A549 (cell line): ENCODE results near the gene SIDT1. TPM values are rescaled to one million over a fixed set of nuclear protein-coding genes. Genes with fewer than 3 reads are reported as not detected.

Experiments used
- ATAC-seq, 2 experiments: fragments of 200-7000 bp in 1 of 2; fragments of >200 bp in 1 of 2; cut with Nextera tagmentation in 1 of 2; cut with Tn5 transposase in 1 of 2; 3 replicates each; pipeline versions ENCODE4 v1.8.0 to v1.9.1; 2018 to 2020; ENCODE audit warnings: mild to moderate bottlenecking in 1 of 2, moderate library complexity in 1 of 2
- CTCF ChIA-PET: fragments of 300-600 bp; sonication (Branson Sonifier 250); formaldehyde crosslinking; extraction: SDS; loops from one replicate; lab custom pipeline; 2021; ENCODE audit warnings: antibody characterized with exemption, inconsistent platforms; lab: Yijun Ruan, JAX
- POLR2A ChIA-PET: fragments of 350-600 bp; formaldehyde crosslinking; extraction: SDS; loops from one replicate; lab custom pipeline; 2021; ENCODE audit warnings: antibody characterized with exemption, inconsistent platforms; lab: Yijun Ruan, JAX
- DNase-seq, 2 experiments: peaks; one replicate each; pipeline versions ENCODE4 v3.0.0 to v3.0.0-alpha.2; 2011 to 2016; ENCODE audit warnings: low read depth in 1 of 2, low spot score in 1 of 2
- FAIRE-seq: peaks from 2 replicates; lab custom pipeline; 2011; peaks lifted over from hg19 to GRCh38; lab: Jason Lieb, UNC
- H3K27ac ChIP-seq, 2 experiments: fragments of >200 bp; sonication (Bioruptor Twin); formaldehyde crosslinking; 3 replicates each; pipeline ENCODE4 v1.5.1; 2016 to 2017
- H3K4me1 ChIP-seq: fragments of >200 bp; sonication (Bioruptor Twin); formaldehyde crosslinking; 3 replicates; pipeline ENCODE4 v1.6.1; 2016
- H3K4me2 ChIP-seq: fragments of >200 bp; sonication (Bioruptor Twin); formaldehyde crosslinking; 3 replicates; pipeline ENCODE4 v1.6.1; 2016
- H3K4me3 ChIP-seq: fragments of >200 bp; sonication (Bioruptor Twin); formaldehyde crosslinking; 3 replicates; pipeline ENCODE4 v1.5.1; 2016
- H3K9me3 ChIP-seq: fragments of >200 bp; sonication (Bioruptor Twin); formaldehyde crosslinking; 3 replicates; pipeline ENCODE4 v1.6.1; 2016
- CBX2 ChIP-seq: fragments of 200-600 bp; sonication (generic); IDR thresholded peaks from 2 replicates; pipeline ENCODE4 v1.6.1; 2016; ENCODE audit warnings: low read depth, mild to moderate bottlenecking, borderline replicate concordance
- CHD4 ChIP-seq: fragments of 200-600 bp; sonication (generic); IDR thresholded peaks from 2 replicates; pipeline ENCODE4 v1.6.1; 2016; ENCODE audit warnings: antibody characterized with exemption, mild to moderate bottlenecking, borderline replicate concordance
- EHMT2 ChIP-seq: fragments of 200-600 bp; sonication (generic); IDR thresholded peaks from 2 replicates; pipeline ENCODE4 v1.6.1; 2016; ENCODE audit warnings: antibody characterized with exemption, low read depth, mild to moderate bottlenecking, moderate library complexity
- FOSB ChIP-seq: fragments of 250-450 bp; sonication (Bioruptor Pico); IDR thresholded peaks from 2 replicates; pipeline ENCODE4 v1.5.0; 2020; ENCODE audit warnings: mild to moderate bottlenecking, moderate library complexity
- GATA3 ChIP-seq: IDR thresholded peaks from 2 replicates; pipeline ENCODE4 v1.6.1; 2012; ENCODE audit warnings: borderline replicate concordance
- HEYL ChIP-seq: fragments of 250-450 bp; sonication (Bioruptor Pico); IDR thresholded peaks from 2 replicates; pipeline ENCODE4 v1.8.0; 2021; ENCODE audit warnings: mild to moderate bottlenecking, moderate library complexity
- HOXB13 ChIP-seq: fragments of 250-450 bp; sonication (Bioruptor Pico); IDR thresholded peaks from 2 replicates; pipeline ENCODE4 v1.5.0; 2020; ENCODE audit warnings: low read depth, mild to moderate bottlenecking, moderate library complexity
- POLR2A ChIP-seq: IDR thresholded peaks from 2 replicates; pipeline ENCODE4 v1.6.1; 2012; ENCODE audit warnings: mild to moderate bottlenecking, low read length
- RARB ChIP-seq: fragments of 250-450 bp; sonication (Bioruptor Pico); IDR thresholded peaks from 2 replicates; pipeline ENCODE4 v1.8.0; 2021; ENCODE audit warnings: mild to moderate bottlenecking, moderate library complexity
- RNF2 ChIP-seq: fragments of 200-600 bp; sonication (generic); IDR thresholded peaks from 2 replicates; pipeline ENCODE4 v1.6.1; 2016; ENCODE audit warnings: low read depth, mild to moderate bottlenecking, antibody characterized with exemption, moderate library complexity, borderline replicate concordance
- TP53 ChIP-seq: fragments of 250-450 bp; sonication (Bioruptor Pico); IDR thresholded peaks from 2 replicates; pipeline ENCODE4 v1.5.0; 2021; ENCODE audit warnings: mild to moderate bottlenecking, moderate library complexity
- ZC3H11A ChIP-seq: fragments of 450-650 bp; IDR thresholded peaks from 2 replicates; pipeline ENCODE4 v1.6.1; 2014; ENCODE audit warnings: antibody characterized with exemption, mild to moderate bottlenecking
- ZNF302 ChIP-seq: fragments of 250-450 bp; sonication (Bioruptor Pico); IDR thresholded peaks from 2 replicates; pipeline ENCODE4 v1.9.0; 2021; ENCODE audit warnings: inconsistent platforms, mild to moderate bottlenecking, moderate library complexity
- WGBS: methylation state at CpG from one replicate; pipeline ENCODE4 v1.1.6; 2017; ENCODE audit errors: missing lambda C conversion rate; 5-methylcytosine and 5-hydroxymethylcytosine counted together
- polyA plus RNA-seq, 4 experiments: library from polyadenylated mRNA; depleted of rRNA in 3 of 4; stranded (reverse); fragments of >200 nt; fragmentation: RNase III in 1 of 4; extraction: RNeasy Plus Mini Kit Qiagen cat#74134 plus additional on column Dnase treatment in 1 of 4; gene quantifications; 2 replicates in 3 of 4; 3 replicates in 1 of 4; pipeline ENCODE4 v1.2.3, GENCODE V29; 2011 to 2017
- TF ChIP-seq, protein P1 (sequence below): fragments of 250-450 bp; sonication (Bioruptor Pico); IDR thresholded peaks from 2 replicates; pipeline ENCODE4 v1.5.0; 2020; ENCODE audit warnings: low read depth, mild to moderate bottlenecking, moderate library complexity
- TF ChIP-seq, protein P2 (sequence below): fragments of 150-350 bp; IDR thresholded peaks from 2 replicates; pipeline ENCODE4 v1.6.1; 2014; ENCODE audit warnings: low read depth, mild to moderate bottlenecking, low read length
- TF ChIP-seq, protein P3 (sequence below): IDR thresholded peaks from 2 replicates; pipeline ENCODE4 v1.6.1; 2012; ENCODE audit warnings: low read depth, borderline replicate concordance
- TF ChIP-seq, protein P4 (sequence below): IDR thresholded peaks from 2 replicates; pipeline ENCODE4 v1.6.1; 2012

The SIDT1 gene
- polyA plus RNA-seq, 2 of the 4 experiments (the other 2 are of a cell fraction), result 0.43 to 7.5 TPM

DNA sequence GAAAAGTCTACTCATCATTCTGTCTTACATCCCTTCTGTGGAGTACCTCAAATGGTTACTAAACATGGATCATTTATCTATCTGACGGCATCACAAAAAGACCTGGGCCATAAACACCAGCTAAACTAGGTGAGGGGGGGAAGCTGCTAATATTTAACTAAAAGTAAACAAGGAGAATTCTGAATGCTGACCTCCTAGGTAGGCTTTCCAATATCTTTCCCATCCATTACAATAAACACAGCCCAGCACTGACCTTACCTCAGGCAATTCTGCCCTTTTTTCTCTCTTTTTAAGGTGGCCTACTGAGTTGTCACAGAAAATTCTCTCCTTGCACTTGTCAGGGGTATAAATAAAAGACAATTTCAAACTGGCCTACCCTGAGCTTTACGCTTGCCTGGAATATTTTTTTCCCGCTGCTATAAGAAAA is 131.0 kb downstream of the SIDT1 start:
- peaks cover 10% of the 10 kb centered on the region; the same call in 2 of the 3 replicates for H3K4me1 ChIP-seq
- no peaks in the 10 kb centered on the region for H3K9me3 ChIP-seq
- TF ChIP-seq FOSB (CRISPR knock-in tag) (no peak), POLR2A (no peak), ZNF302 (CRISPR knock-in tag) (no peak), RNF2 (no peak)
- TF ChIP-seq, protein P1, sequence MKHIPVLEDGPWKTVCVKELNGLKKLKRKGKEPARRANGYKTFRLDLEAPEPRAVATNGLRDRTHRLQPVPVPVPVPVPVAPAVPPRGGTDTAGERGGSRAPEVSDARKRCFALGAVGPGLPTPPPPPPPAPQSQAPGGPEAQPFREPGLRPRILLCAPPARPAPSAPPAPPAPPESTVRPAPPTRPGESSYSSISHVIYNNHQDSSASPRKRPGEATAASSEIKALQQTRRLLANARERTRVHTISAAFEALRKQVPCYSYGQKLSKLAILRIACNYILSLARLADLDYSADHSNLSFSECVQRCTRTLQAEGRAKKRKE (CRISPR knock-in tag), result no peak
- TF ChIP-seq, protein P2, sequence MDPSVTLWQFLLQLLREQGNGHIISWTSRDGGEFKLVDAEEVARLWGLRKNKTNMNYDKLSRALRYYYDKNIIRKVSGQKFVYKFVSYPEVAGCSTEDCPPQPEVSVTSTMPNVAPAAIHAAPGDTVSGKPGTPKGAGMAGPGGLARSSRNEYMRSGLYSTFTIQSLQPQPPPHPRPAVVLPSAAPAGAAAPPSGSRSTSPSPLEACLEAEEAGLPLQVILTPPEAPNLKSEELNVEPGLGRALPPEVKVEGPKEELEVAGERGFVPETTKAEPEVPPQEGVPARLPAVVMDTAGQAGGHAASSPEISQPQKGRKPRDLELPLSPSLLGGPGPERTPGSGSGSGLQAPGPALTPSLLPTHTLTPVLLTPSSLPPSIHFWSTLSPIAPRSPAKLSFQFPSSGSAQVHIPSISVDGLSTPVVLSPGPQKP, result no peak
- TF ChIP-seq, protein P3, sequence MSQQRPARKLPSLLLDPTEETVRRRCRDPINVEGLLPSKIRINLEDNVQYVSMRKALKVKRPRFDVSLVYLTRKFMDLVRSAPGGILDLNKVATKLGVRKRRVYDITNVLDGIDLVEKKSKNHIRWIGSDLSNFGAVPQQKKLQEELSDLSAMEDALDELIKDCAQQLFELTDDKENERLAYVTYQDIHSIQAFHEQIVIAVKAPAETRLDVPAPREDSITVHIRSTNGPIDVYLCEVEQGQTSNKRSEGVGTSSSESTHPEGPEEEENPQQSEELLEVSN, result no peak
- peak overlapping the region; percentile 46 for H3K4me2 ChIP-seq
- ChIA-PET POLR2A (no interaction called here), CTCF (interaction anchor here (0.8 kb wide), 1 partner anchor 11 kb away, joined by 3 read pairs; no protein-coding TSS in a partner anchor)
- H3K27ac ChIP-seq, result no peak overlapping the region
- ATAC-seq (no peak), DNase-seq (peak in 1 of 2 experiments; percentile 10), FAIRE-seq (no peak)
- WGBS, result 81% methylated on average over 3 of the region's 3 CpGs
- no peak overlapping the region for H3K4me3 ChIP-seq

DNA sequence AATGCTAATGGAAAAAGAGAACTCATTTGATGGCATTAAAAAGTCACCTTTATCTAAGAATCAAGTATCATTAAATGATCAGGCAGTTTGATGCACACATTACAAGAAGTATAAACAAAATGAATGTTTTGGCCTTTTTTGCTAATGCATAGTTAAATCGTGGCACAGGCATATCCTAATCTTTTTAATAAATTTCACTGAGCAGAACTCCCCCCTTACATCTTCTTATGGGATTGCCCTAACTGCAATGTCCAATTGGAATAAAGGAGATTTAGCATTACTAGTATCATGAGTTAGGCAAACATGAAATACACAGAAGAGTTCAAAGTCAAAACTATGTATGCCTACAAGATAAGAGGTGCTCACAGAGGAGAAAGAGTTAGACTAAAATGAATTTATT is 131.4 kb downstream of the SIDT1 start:
- no peak overlapping the region for H3K27ac ChIP-seq
- H3K4me3 ChIP-seq, result no peak overlapping the region
- ChIA-PET POLR2A (no interaction called here), CTCF (interaction anchor here (0.6 to 1.2 kb wide), 3 partner anchors 10 to 19 kb away, joined by 3 read pairs; no protein-coding TSS in a partner anchor)
- no peaks in the 10 kb centered on the region for H3K9me3 ChIP-seq
- peak overlapping the region; percentile 46 for H3K4me2 ChIP-seq
- FAIRE-seq (no peak), ATAC-seq (no peak)
- WGBS, result 31% methylated on average over 1 of the region's 1 CpG
- TF ChIP-seq HOXB13 (no peak), ZC3H11A (no peak), CHD4 (no peak), EHMT2 (no peak), RARB (CRISPR knock-in tag) (no peak), GATA3 (no peak), FOSB (CRISPR knock-in tag) (no peak), CBX2 (no peak), HEYL (CRISPR knock-in tag) (no peak)
- TF ChIP-seq, protein P4, sequence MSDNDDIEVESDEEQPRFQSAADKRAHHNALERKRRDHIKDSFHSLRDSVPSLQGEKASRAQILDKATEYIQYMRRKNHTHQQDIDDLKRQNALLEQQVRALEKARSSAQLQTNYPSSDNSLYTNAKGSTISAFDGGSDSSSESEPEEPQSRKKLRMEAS, result no peak
- TF ChIP-seq, all 56 proteins: peak for 0
- H3K4me1 ChIP-seq, result peaks cover 10% of the 10 kb centered on the region; the same call in 2 of the 3 replicates
- DNase-seq, result no peak

DNA sequence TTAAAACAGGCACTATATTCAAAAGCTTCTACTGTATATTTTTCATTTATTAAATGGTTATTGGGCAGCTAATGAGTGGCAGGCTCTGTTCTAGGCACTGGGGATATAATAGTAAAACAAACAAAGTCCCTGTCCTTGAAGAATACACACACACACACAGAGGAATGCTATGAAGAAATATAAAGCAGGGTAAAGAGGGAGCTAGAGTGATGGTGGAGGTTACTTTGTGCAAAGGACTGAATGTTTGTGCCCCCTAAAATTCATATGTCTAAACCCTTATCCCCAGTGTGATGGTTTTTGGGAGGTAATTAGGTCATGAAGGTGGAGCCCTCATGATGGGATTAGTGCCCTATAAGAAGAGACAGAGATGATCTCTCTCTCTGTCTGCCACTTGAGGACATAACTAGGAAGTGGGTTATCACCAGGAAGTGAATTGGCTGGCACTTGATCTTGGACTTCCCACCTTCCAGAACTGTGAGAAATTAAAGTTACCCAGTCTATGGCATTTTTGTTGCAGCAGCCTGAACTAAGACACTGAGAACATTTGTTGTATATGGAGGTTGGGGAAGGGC is 132.3 kb downstream of the SIDT1 start:
- ATAC-seq, result no peak
- H3K9me3 ChIP-seq, result no peaks in the 10 kb centered on the region
- no peak overlapping the region for H3K4me2 ChIP-seq
- POLR2A ChIA-PET, result no interaction called here
- peak; percentile 43 for FAIRE-seq
- CTCF ChIA-PET, result interaction anchor here (0.6 to 1.2 kb wide), 2 partner anchors 13 to 18 kb away, joined by 3 read pairs; no protein-coding TSS in a partner anchor
- H3K4me1 ChIP-seq, result peaks cover 10% of the 10 kb centered on the region; the same call in 2 of the 3 replicates
- H3K27ac ChIP-seq, result no peak overlapping the region
- no peak overlapping the region for H3K4me3 ChIP-seq
- DNase-seq, result no peak
- TF ChIP-seq CHD4, result no peak

DNA sequence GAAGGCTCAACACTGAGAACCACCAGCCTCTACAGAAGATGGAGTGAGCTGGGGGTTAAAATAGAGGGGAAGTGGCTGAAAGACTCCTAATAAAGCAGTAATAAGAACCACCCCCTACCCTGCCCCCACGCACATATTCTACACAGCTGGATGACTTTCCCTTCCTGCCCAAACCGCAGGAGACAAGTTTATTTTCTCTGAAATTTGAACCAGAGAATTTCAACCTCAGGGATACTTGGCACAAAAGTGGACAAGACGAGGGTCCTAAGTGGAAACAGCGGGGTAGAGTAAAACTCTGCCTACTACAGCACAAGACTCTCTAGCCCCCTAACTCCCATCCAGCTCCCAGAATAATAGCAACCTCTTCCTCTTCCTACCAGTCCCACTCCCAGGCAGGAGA is 135.7 kb downstream of the SIDT1 start:
- Histone ChIP-seq H3K27ac (no peak overlapping the region), H3K9me3 (no peaks in the 10 kb centered on the region), H3K4me3 (no peak overlapping the region)
- no peak for ATAC-seq
- no peak for DNase-seq
- 86% methylated on average over 4 of the region's 4 CpGs for WGBS
- POLR2A ChIA-PET, result no interaction called here
- no peak for TF ChIP-seq TP53
- no peak for TF ChIP-seq RARB (CRISPR knock-in tag)
- TF ChIP-seq ZNF302 (CRISPR knock-in tag), result no peak
- TF ChIP-seq, all 56 proteins: peak for 0
- CTCF ChIA-PET, result no interaction called here
- peaks cover 10% of the 10 kb centered on the region; the same call in 2 of the 3 replicates for H3K4me1 ChIP-seq
- no peak for FAIRE-seq
- no peak overlapping the region for H3K4me2 ChIP-seq
